SK-N-SH treated with all-trans-retinoic acid at 6 μM for 48 hours (cell line): ENCODE data around the gene AGMO.
A peak's percentile ranks its signal among the peaks of the same experiment; 100 is the strongest.

Experiments used
- ATAC-seq: fragments of 200-7000 bp; cut with Tn5 transposase; 3 replicates; pipeline ENCODE4 v1.9.1; 2020; ENCODE audit warnings: mild to moderate bottlenecking, moderate library complexity
- BACH2 ChIP-seq: fragments of 250-450 bp; sonication (Bioruptor Pico); IDR thresholded peaks from 2 replicates; pipeline ENCODE4 v1.9.0; 2021; ENCODE audit warnings: mild to moderate bottlenecking, borderline replicate concordance
- ESRRG ChIP-seq: fragments of 250-450 bp; sonication (Bioruptor Pico); IDR thresholded peaks from 2 replicates; pipeline ENCODE4 v1.6.1; 2021; ENCODE audit warnings: mild to moderate bottlenecking
- GLIS3 ChIP-seq: fragments of 250-450 bp; sonication (Bioruptor Pico); IDR thresholded peaks from 2 replicates; pipeline ENCODE4 v1.5.0; 2020; ENCODE audit warnings: mild to moderate bottlenecking, moderate library complexity
- ISL1 ChIP-seq: fragments of 250-450 bp; sonication (Bioruptor Pico); IDR thresholded peaks from 2 replicates; pipeline ENCODE4 v2.1.2; 2022; ENCODE audit warnings: mild to moderate bottlenecking, moderate library complexity
- TCF4 ChIP-seq: fragments of 250-450 bp; sonication (Bioruptor Pico); IDR thresholded peaks from 2 replicates; pipeline ENCODE4 v1.8.0; 2021; ENCODE audit warnings: mild to moderate bottlenecking, moderate library complexity, borderline replicate concordance
- TOX ChIP-seq: fragments of 250-450 bp; sonication (Bioruptor Pico); IDR thresholded peaks from 2 replicates; pipeline ENCODE4 v1.8.0; 2021; ENCODE audit warnings: mild to moderate bottlenecking, moderate library complexity, borderline replicate concordance
- ZC3H10 ChIP-seq: fragments of 250-450 bp; sonication (Bioruptor Pico); IDR thresholded peaks from 2 replicates; pipeline ENCODE4 v1.5.1; 2021; ENCODE audit warnings: mild to moderate bottlenecking, moderate library complexity
- ZFP3 ChIP-seq: fragments of 250-450 bp; sonication (Bioruptor Pico); IDR thresholded peaks from 2 replicates; pipeline ENCODE4 v1.5.0; 2020; ENCODE audit warnings: mild to moderate bottlenecking, moderate library complexity
- ZFP30 ChIP-seq: fragments of 450-650 bp; formaldehyde crosslinking; IDR thresholded peaks from 2 replicates; pipeline ENCODE4 v1.5.0; 2022; ENCODE audit warnings: mild to moderate bottlenecking, moderate library complexity
- ZNF70 ChIP-seq: fragments of 450-650 bp; formaldehyde crosslinking; IDR thresholded peaks from 2 replicates; pipeline ENCODE4 v1.5.0; 2020; ENCODE audit warnings: mild to moderate bottlenecking, moderate library complexity
- ZNF8 ChIP-seq: fragments of 450-650 bp; formaldehyde crosslinking; IDR thresholded peaks from 2 replicates; pipeline ENCODE4 v1.5.0; 2020; ENCODE audit warnings: mild to moderate bottlenecking, moderate library complexity
- TF ChIP-seq, protein P1 (sequence below): fragments of 250-450 bp; sonication (Bioruptor Pico); IDR thresholded peaks from 2 replicates; pipeline ENCODE4 v1.8.0; 2021; ENCODE audit warnings: low read depth, mild to moderate bottlenecking, moderate library complexity, borderline replicate concordance
- TF ChIP-seq, protein P2 (sequence below): fragments of 250-450 bp; sonication (Bioruptor Pico); IDR thresholded peaks from 2 replicates; pipeline ENCODE4 v1.5.1; 2021; ENCODE audit warnings: mild to moderate bottlenecking, moderate library complexity
- TF ChIP-seq, protein P3 (sequence below): fragments of 250-450 bp; sonication (Bioruptor Pico); IDR thresholded peaks from 2 replicates; pipeline ENCODE4 v1.5.0; 2020; ENCODE audit warnings: mild to moderate bottlenecking, moderate library complexity
- TF ChIP-seq, protein P4 (sequence below): fragments of 250-450 bp; sonication (Bioruptor Pico); IDR thresholded peaks from 2 replicates; pipeline ENCODE4 v1.5.1; 2020; ENCODE audit warnings: low read depth, mild to moderate bottlenecking, moderate library complexity

The AGMO gene

DNA sequence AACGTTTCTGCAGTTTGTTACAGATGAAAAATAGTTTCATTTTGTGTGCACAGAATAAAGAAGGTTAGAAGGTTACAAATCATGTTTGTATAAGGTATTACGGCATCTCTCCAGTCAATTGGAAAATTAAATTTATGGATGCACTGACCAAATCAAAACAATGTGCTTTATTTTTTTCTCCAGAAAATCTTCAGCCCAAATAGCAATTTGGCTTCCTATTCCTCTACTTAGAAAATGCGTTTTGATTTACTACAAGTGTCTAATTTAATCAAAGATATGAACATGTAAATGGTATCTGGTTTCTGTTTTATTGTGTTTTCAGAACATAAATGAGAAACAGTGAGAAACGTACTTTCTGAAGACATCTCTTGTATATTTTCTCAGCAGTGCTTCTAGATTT lies 63.4 kb downstream of the AGMO start:
- ATAC-seq: peak; percentile 69
- TF ChIP-seq TCF4: peak; percentile 60; the same call in 1 of the 2 replicates
- TF ChIP-seq, protein P1, sequence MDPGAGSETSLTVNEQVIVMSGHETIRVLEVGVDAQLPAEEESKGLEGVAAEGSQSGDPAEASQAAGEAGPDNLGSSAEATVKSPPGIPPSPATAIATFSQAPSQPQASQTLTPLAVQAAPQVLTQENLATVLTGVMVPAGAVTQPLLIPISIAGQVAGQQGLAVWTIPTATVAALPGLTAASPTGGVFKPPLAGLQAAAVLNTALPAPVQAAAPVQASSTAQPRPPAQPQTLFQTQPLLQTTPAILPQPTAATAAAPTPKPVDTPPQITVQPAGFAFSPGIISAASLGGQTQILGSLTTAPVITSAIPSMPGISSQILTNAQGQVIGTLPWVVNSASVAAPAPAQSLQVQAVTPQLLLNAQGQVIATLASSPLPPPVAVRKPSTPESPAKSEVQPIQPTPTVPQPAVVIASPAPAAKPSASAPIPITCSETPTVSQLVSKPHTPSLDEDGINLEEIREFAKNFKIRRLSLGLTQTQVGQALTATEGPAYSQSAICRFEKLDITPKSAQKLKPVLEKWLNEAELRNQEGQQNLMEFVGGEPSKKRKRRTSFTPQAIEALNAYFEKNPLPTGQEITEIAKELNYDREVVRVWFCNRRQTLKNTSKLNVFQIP (CRISPR knock-in tag): 0 out of 2 replicates have a peak, but pooled peaks have one; percentile 66
- TF ChIP-seq, protein P2, sequence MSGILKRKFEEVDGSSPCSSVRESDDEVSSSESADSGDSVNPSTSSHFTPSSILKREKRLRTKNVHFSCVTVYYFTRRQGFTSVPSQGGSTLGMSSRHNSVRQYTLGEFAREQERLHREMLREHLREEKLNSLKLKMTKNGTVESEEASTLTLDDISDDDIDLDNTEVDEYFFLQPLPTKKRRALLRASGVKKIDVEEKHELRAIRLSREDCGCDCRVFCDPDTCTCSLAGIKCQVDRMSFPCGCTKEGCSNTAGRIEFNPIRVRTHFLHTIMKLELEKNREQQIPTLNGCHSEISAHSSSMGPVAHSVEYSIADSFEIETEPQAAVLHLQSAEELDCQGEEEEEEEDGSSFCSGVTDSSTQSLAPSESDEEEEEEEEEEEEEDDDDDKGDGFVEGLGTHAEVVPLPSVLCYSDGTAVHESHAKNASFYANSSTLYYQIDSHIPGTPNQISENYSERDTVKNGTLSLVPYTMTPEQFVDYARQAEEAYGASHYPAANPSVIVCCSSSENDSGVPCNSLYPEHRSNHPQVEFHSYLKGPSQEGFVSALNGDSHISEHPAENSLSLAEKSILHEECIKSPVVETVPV (CRISPR knock-in tag): no peak
- TF ChIP-seq, protein P3, sequence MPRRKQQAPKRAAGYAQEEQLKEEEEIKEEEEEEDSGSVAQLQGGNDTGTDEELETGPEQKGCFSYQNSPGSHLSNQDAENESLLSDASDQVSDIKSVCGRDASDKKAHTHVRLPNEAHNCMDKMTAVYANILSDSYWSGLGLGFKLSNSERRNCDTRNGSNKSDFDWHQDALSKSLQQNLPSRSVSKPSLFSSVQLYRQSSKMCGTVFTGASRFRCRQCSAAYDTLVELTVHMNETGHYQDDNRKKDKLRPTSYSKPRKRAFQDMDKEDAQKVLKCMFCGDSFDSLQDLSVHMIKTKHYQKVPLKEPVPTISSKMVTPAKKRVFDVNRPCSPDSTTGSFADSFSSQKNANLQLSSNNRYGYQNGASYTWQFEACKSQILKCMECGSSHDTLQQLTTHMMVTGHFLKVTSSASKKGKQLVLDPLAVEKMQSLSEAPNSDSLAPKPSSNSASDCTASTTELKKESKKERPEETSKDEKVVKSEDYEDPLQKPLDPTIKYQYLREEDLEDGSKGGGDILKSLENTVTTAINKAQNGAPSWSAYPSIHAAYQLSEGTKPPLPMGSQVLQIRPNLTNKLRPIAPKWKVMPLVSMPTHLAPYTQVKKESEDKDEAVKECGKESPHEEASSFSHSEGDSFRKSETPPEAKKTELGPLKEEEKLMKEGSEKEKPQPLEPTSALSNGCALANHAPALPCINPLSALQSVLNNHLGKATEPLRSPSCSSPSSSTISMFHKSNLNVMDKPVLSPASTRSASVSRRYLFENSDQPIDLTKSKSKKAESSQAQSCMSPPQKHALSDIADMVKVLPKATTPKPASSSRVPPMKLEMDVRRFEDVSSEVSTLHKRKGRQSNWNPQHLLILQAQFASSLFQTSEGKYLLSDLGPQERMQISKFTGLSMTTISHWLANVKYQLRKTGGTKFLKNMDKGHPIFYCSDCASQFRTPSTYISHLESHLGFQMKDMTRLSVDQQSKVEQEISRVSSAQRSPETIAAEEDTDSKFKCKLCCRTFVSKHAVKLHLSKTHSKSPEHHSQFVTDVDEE: no peak
- TF ChIP-seq TOX (CRISPR knock-in tag): peak; percentile 96
- peak; percentile 94 for TF ChIP-seq ZC3H10 (CRISPR knock-in tag)
- peak; percentile 88 for TF ChIP-seq ISL1 (CRISPR knock-in tag)

DNA sequence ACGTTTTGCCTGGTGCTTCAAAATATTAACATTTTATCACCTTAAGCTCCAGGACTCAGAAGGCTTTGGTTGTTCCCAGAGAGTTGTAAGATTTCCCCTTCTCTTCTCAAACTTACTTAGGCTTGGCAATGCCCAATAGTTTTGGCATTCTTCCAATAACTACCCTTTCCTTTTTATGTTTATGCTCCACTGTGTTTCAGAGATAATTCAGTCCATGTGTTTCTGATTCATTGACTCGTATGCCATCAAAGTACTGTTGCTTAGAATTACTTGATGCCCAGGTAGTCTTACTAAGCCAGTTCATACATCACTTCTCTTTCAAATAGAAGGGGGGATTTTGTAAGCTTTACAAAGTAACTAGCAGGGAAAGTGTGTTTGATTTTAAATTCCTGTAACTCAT lies 66.6 kb downstream of the AGMO start:
- no peak for TF ChIP-seq ZNF8 (CRISPR knock-in tag)
- no peak for TF ChIP-seq GLIS3
- no peak for TF ChIP-seq TCF4
- TF ChIP-seq, protein P1 (CRISPR knock-in tag): no peak
- no peak for TF ChIP-seq ISL1 (CRISPR knock-in tag)
- no peak for TF ChIP-seq ESRRG (CRISPR knock-in tag)
- TF ChIP-seq ZC3H10 (CRISPR knock-in tag): no peak
- TF ChIP-seq ZFP30 (CRISPR knock-in tag): no peak
- peak; percentile 77 for ATAC-seq

DNA sequence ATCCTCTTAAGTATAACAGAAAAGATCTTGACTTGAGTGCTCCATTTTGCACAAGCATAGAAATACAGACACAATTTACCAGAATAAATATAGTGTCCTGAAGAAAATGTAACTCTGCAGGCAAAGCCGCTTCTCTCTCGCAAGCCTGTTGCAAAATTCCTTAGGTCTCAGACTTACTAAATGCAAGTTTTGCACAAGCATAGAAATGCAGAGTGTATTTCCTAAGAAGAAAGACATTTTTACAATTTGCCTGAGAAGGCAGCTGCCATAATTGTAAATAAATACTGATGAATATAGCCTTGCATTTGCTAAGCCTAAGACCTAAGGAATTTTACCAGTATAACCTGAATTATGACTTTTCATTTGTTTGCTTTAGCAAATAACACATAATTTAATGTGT lies 67.1 kb downstream of the AGMO start:
- TF ChIP-seq ZNF70 (CRISPR knock-in tag): no peak
- no peak; the same call in 2 of the 3 replicates for ATAC-seq

DNA sequence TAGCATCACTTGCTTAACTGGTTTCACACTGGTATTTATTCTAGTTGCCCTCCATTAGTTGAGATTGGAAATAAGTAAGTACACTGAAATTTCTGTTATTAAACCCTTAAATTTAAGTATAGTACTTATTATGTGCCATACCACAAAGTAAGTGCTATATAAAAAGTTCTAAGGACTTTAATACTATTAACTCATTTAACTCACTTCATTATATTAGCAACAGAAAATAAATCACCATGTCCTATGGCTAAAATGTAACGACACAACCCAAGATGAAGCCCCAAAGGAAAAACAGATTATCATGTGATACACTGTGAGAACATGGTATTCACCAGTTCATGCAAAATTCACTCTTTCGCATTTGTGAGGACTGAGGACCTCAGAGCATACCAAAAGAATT lies 70.5 kb downstream of the AGMO start:
- TF ChIP-seq ISL1 (CRISPR knock-in tag) (no peak), ZC3H10 (CRISPR knock-in tag) (no peak), BACH2 (CRISPR knock-in tag) (no peak), TCF4 (no peak), TOX (CRISPR knock-in tag) (no peak), ZFP3 (CRISPR knock-in tag) (no peak)
- TF ChIP-seq, protein P4, sequence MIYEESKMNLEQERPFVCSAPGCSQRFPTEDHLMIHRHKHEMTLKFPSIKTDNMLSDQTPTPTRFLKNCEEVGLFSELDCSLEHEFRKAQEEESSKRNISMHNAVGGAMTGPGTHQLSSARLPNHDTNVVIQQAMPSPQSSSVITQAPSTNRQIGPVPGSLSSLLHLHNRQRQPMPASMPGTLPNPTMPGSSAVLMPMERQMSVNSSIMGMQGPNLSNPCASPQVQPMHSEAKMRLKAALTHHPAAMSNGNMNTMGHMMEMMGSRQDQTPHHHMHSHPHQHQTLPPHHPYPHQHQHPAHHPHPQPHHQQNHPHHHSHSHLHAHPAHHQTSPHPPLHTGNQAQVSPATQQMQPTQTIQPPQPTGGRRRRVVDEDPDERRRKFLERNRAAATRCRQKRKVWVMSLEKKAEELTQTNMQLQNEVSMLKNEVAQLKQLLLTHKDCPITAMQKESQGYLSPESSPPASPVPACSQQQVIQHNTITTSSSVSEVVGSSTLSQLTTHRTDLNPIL: no peak
- TF ChIP-seq, protein P3: no peak
- TF ChIP-seq, protein P1 (CRISPR knock-in tag): no peak
- ATAC-seq: no peak
